Hippocampal formation (tissue), 2 donors: ENCODE data around the gene WSB1.
A peak's percentile ranks its signal among the peaks of the same experiment; 100 is the strongest.

Source experiments
- DNase-seq, 2 donors: peaks; one replicate each; lab custom pipeline; 2025; lab: John Stamatoyannopoulos, UW

The WSB1 gene

GRCh38 chr17:27338536-27338985 is 44.6 kb downstream of the WSB1 start:
- no peak for DNase-seq

- no peak for DNase-seq
Observed at GRCh38 chr17:27339198-27339835, 45.4 kb downstream of the WSB1 start.

GRCh38 chr17:27339836-27340550 is 46.1 kb downstream of the WSB1 start:
- no peak for DNase-seq

GRCh38 chr17:27340575-27340974 is 46.7 kb downstream of the WSB1 start:
- DNase-seq: no peak

- DNase-seq: peak in 1 of 2 donors; percentile 26
Observed at GRCh38 chr17:27341041-27341471, 47.1 kb downstream of the WSB1 start.

GRCh38 chr17:27342059-27342458 is 48.1 kb downstream of the WSB1 start:
- DNase-seq: no peak

GRCh38 chr17:27343294-27343693 is 49.4 kb downstream of the WSB1 start:
- peak in 1 of 2 donors; percentile 19 for DNase-seq

- no peak for DNase-seq
Observed at GRCh38 chr17:27343977-27344607, 50.2 kb downstream of the WSB1 start.

- DNase-seq: peak in 1 of 2 donors; percentile 26
Observed at GRCh38 chr17:27345141-27345904, 51.4 kb downstream of the WSB1 start.

GRCh38 chr17:27346228-27346899 is 52.5 kb downstream of the WSB1 start:
- no peak for DNase-seq

- no peak for DNase-seq
Observed at GRCh38 chr17:27348196-27348595, 54.3 kb downstream of the WSB1 start.

GRCh38 chr17:27349540-27350021 is 55.7 kb downstream of the WSB1 start:
- no peak for DNase-seq

GRCh38 chr17:27351759-27352158 is 57.8 kb downstream of the WSB1 start:
- no peak for DNase-seq

GRCh38 chr17:27352448-27353032 is 58.6 kb downstream of the WSB1 start:
- DNase-seq: no peak

GRCh38 chr17:27353033-27353460 is 59.1 kb downstream of the WSB1 start:
- DNase-seq: no peak

- DNase-seq: peak; percentile 67 to 68
Observed at GRCh38 chr17:27353461-27354050, 59.6 kb downstream of the WSB1 start.

- no peak for DNase-seq
Observed at GRCh38 chr17:27354051-27354490, 60.2 kb downstream of the WSB1 start.

GRCh38 chr17:27354491-27355081 is 60.7 kb downstream of the WSB1 start:
- no peak for DNase-seq

GRCh38 chr17:27355419-27355818 is 61.5 kb downstream of the WSB1 start:
- DNase-seq: no peak

- DNase-seq: no peak
Observed at GRCh38 chr17:27356091-27356705, 62.3 kb downstream of the WSB1 start.
